Gastroesophageal sphincter (tissue), 3 donors: ENCODE data around the gene ZNF554.

Experiments
- CTCF ChIP-seq, 4 experiments: fragments of 200-600 bp in 2 of 4; fragments of 450-650 bp in 2 of 4; sonication (generic) in 1 of 4; IDR thresholded peaks; one replicate each; pipeline ENCODE4 v1.5.1; 2017 to 2019; ENCODE audit warnings: antibody characterized with exemption in 4 of 4, mild to moderate bottlenecking in 2 of 4, moderate library complexity in 2 of 4
- EP300 ChIP-seq: sonication (generic); formaldehyde crosslinking; IDR thresholded peaks from one replicate; pipeline ENCODE4 v1.6.1; 2017; ENCODE audit warnings: antibody characterized with exemption, mild to moderate bottlenecking
- POLR2A ChIP-seq, 2 donors: fragments of 450-650 bp; IDR thresholded peaks; one replicate each; pipeline ENCODE4 v1.6.1; 2017; ENCODE audit warnings: antibody characterized with exemption in 2 of 2, mild to moderate bottlenecking in 2 of 2, moderate library complexity in 1 of 2

GRCh38 chr19:2798158-2798685 is 21.4 kb upstream of the ZNF554 start:
- no peak for TF ChIP-seq CTCF (IDR thresholded peaks at IDR 0.05)
- no peak for TF ChIP-seq POLR2A (IDR thresholded peaks at IDR 0.05)
- TF ChIP-seq EP300: no peak
